HPDE6-E6E7 (cell line): ENCODE results near the gene TNNT2.

Source experiments
- DNase-seq: peaks from one replicate; pipeline ENCODE4 v3.0.0; 2011; ENCODE audit warnings: missing footprints; ENCODE audit errors: extremely low spot score

Gene TNNT2

GRCh38 chr1:201377611-201378092, at the start of gene TNNT2:
TSS of gene TNNT2 (minus strand) at chr1:201377680. CDS start at chr1:201373254, 4,426 bp downstream.
- no peak for DNase-seq

- DNase-seq: no peak
Measured at GRCh38 chr1:201426479-201427310, 49.2 kb upstream of the TNNT2 start.

DNA sequence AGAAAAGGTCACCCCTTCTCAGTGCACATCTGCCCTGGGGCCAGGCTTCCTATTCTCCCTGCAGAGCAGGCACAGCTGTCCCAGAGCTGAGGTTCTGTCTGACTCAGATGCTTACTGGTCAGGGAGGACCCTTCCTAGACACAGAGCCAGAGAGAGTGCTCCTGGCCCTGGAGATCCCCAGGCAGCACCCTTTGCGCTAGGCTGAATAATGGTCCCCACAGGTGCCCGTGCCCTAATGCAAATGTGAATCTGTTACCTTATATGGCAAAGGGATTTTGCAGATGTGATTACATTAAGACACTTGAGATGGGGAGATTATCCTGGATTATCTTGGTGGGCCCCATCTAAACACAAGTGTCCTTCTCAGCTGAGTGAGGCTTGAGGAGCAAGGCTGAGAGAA, 46.7 kb upstream of the TNNT2 start:
- DNase-seq: no peak

DNA sequence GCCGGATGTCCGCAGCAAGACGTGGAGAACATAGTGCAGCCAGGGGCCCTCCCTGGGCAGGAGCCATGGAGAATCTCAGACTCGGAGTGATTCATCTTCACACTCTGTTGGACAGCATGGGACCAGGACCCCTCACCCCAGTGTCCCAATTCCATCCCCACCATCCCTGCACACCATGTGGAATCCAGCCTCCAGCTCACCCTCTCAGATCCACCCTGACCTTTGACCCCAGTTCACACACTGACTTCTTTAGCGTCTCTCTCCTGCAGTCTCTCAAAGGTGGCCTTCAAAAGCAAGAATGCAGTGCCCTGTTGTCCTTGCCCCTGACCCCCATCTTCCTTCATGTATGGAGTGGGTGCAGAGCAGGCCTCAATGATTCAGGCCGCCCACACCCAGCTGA, 46.2 kb upstream of the TNNT2 start:
- no peak for DNase-seq

DNA sequence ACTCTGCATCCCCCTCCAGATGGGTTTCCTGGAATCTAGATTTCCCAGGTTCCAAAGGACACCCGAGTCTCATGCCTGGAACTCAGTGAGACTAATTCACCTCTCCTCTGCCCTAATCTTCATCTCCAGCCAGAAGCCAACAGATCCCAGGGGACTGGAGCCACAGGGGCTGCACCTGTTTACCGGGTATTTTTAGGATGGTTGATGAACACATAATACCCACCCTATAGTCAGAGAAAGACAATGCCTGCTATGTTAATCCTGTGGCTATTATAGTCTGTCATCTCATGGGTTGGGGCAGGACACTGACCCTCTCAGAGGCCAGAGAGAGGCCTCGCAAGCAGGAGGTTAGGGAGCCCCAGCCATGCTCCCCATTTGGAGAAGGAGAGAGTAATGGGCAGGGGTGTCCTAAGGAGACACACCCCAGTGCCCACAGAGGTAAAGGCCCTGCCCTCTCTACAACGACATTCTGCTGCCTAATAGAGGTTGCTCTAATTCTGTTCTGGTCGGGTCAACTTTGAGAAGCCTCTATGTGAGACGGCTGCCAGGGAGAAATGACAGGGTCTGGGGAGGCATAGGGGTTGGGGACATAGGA, 45.1 kb upstream of the TNNT2 start:
- no peak for DNase-seq

- DNase-seq: no peak
Measured at GRCh38 chr1:201422026-201422425, 44.5 kb upstream of the TNNT2 start.

- no peak for DNase-seq
Measured at GRCh38 chr1:201421041-201421440, 43.6 kb upstream of the TNNT2 start.

DNA sequence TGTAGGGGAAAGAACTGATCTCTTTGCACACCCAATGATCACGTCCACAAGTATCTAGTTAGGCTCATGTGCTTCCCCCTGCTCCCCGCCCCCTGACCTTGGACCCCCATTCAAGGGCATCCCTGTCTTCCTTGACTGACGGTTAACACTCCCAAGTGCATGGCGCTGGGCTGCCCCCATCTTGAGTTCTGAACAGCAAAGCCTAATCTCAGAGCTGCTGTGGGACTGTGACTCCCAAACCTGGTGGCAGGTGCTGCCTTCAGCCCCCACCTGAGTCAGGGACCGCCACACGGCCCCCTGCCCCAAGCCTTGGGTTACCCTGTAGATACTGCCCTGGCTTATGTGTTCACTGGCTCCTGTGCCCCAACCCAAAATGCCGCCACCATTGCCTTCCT, 43.1 kb upstream of the TNNT2 start:
- DNase-seq: no peak

DNA sequence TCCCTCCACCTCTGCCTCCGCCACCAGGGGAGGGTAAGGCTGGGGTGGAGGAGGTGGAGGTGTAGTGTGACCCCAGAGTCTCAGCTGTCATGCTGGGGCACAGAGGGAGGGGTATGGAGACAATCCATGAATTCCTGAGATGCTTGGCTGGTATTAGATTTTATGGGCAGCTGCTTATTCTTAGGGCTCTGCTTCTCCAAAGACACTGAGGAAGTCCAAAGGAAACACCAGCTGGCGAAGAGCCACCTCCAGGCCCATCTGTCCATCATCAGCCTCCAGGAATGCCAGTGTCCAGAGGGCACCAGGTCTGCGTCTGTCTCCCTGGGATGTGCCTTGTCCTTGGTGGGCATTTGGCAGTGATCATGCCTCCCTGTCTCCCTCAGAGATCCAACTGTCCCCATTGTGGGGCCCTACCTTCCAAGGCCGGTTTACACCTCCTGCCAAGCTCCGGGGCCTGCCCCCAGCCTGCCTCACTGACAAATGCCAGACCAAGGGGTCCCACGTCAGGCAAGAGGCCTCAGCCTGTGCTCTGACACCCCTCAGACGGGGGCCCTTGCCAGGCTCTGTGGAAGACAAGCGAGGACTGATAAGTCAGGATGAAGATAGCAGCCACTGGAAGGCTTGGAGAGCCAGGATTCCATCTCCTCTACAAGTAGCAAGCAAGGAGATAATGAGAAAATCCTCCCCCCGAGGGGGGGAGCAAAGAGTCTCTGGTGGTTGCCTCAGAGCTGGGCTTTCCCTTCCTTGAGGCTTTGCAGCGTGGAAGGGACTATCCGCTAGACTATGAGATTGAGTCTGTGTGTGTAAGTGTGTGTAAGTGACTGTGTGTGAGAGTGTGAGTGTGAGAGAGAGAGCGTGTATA, 42.5 kb upstream of the TNNT2 start:
- DNase-seq: no peak

DNA sequence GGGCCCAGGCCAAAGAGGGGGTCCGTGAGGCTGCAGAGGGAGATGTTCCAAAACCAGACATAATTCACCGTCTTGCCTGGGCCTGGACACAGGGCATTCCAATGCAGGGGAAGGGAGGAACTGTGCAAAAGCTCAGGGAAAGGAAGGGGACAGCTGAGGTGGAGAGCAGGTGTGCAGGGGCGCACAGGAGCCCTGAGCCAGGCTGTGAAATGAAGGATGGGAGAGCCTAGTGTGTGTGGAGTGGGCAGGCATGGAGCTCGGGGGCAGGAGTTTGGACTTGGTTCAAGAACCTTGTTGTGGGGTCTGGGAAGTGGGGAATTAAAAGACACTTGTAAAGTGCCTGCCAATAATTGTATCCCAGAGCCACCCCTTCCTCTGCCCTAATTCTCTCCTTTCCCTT, 41.8 kb upstream of the TNNT2 start:
- no peak for DNase-seq

DNA sequence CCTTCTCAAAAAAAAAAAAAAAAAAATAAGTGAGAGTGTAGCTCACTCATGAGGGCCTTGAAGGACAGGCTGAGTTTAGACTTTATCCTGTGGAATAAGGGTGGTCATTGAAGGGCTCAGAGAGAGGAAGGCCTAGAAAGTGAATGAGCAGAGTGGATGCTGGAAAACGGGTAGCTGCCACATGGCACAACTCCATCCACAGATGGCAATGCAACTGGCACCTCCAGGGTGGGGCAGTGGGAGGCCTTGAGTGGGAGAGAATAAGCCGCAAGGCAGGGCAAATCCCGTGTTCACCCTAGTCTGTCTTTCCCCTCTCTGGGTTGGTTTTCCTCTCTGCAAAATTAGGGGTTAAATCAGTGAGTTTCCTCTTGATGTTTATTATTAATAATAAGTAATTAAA, 41.0 kb upstream of the TNNT2 start:
- DNase-seq: no peak

GRCh38 chr1:201414051-201414738, 36.7 kb upstream of the TNNT2 start:
- no peak for DNase-seq

- no peak for DNase-seq
Measured at GRCh38 chr1:201411292-201411691, 33.8 kb upstream of the TNNT2 start.

DNA sequence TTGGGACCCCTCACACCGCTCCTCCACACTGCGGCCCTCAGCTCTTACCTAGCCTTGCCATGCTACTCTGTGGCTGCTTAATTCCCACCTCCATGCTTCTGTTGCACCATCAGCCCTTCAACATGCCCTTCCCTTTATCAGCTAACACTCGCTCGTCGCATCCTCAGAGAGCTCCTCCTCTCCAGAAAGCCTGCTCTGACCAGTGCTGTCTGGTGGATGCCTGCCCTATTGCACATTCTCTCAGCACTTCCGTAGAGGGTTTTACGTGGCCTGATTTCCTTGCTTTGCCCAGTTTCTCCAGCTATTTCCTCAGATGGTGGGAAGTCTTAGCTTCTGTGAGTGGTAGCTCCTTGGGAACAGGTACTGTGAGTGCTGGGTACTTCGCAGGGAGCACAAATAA, 32.0 kb upstream of the TNNT2 start:
- no peak for DNase-seq

GRCh38 chr1:201408834-201409200, 31.3 kb upstream of the TNNT2 start:
- DNase-seq: no peak

DNA sequence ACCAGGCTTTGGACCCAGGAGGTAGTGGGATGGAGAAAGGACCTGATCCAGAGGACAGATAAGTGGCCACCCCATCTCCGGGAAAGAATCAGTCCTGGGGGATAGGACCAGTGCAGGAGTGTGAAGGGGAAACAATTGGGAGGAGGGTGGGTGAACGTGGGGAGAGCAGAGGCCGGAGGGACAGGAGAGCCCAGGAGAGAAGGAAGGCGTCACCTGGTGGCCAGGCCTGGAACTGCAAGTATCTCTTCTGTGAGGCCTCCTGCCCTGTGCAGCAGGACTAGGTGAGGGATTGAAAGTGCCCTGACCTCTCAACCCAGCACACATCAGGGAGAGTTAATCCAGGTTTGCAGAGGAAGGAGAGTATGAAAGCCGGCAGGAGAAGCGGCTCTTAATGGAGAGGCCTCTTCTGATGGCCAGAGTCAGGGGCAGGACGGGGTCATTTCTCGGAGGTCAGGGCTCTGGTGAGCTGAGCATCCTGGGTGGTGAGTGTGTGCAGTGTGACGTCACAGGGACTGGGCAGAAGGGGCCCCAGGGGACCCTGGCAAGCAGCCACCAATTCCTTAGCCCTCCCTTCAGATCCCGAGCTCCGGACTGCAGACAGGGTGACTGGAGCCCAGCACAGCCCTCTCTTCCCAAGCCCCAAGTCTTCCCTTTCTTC, 30.8 kb upstream of the TNNT2 start:
- peak; percentile 78 for DNase-seq

- DNase-seq: no peak
Measured at GRCh38 chr1:201406831-201407406, 29.4 kb upstream of the TNNT2 start.

- no peak for DNase-seq
Measured at GRCh38 chr1:201405484-201405831, 28.0 kb upstream of the TNNT2 start.

DNA sequence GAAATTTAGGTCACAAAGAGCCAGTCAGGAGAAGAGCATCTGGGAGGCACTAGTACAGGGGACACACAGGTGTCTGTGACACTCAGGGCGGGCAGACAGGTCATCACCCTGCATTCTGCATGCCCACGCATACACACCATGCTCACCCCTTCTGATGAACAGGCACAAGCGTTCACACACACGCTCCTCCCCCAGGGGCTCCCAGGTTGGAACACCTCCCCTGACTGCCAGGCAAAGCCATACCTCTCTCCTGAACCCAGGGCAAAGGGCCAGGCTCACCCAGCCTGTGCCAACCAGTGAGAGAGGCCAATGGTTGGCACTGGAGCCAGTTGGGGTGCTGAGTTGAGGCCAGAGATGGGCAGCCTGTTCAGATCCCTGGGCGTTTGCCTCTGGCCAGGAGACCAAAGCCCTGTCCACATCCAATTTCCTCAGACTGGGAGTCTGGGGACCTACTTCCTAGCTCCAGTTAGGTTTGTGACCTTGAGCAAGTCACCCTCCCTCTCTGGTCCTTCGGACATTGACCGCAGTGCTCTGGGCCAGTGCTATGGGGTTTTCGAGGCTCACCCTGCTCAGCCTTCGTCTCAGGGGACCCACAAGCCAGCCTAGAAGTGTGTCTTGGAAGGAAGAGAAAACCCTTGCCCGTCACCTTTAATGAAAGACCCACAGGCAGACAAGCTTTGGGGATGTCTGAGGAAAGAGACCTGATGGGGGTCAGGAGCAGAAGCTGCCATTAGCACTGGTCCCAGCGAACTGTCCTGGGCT, 27.4 kb upstream of the TNNT2 start:
- no peak for DNase-seq

GRCh38 chr1:201404055-201404454, 26.6 kb upstream of the TNNT2 start:
- DNase-seq: no peak
